Measurements from ENCODE around the gene PCDHGC3.

- TF ChIP-seq, protein P1, sequence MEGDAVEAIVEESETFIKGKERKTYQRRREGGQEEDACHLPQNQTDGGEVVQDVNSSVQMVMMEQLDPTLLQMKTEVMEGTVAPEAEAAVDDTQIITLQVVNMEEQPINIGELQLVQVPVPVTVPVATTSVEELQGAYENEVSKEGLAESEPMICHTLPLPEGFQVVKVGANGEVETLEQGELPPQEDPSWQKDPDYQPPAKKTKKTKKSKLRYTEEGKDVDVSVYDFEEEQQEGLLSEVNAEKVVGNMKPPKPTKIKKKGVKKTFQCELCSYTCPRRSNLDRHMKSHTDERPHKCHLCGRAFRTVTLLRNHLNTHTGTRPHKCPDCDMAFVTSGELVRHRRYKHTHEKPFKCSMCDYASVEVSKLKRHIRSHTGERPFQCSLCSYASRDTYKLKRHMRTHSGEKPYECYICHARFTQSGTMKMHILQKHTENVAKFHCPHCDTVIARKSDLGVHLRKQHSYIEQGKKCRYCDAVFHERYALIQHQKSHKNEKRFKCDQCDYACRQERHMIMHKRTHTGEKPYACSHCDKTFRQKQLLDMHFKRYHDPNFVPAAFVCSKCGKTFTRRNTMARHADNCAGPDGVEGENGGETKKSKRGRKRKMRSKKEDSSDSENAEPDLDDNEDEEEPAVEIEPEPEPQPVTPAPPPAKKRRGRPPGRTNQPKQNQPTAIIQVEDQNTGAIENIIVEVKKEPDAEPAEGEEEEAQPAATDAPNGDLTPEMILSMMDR (IDR thresholded peaks at IDR 0.05; ENCODE audit: insufficient read depth, low read length, poor library complexity, severe bottlenecking), result no peak
- no peak for TF ChIP-seq EZH2phosphoT487 (conservative IDR thresholded peaks at IDR 0.05; ENCODE audit: low read length)
Measured at GRCh38 chr5:141465351-141465750, 10.4 kb upstream of the PCDHGC3 start.
